Stomach (tissue), 9 donors: ENCODE data around the gene NUTF2. TPM values are rescaled to one million over a fixed set of nuclear protein-coding genes. Genes with fewer than 3 reads are reported as not detected.

Source experiments
- DNase-seq, 2 donors: peaks; one replicate each; pipeline versions ENCODE4 v3.0.0 to v3.0.0-alpha.2; 2013 to 2019
- H3K27ac ChIP-seq, 5 donors: fragments of 200-600 bp in 4 of 5; sonication (generic) in 4 of 5; one replicate each; pipeline ENCODE4 v1.5.1; 2013 to 2019; ENCODE audit warnings: mild to moderate bottlenecking in 1 of 5, moderate library complexity in 1 of 5
- H3K27me3 ChIP-seq, 3 donors: fragments of 200-600 bp; sonication (generic); one replicate each; pipeline ENCODE4 v1.5.1; 2017 to 2019; ENCODE audit warnings: mixed run types in 1 of 3
- H3K36me3 ChIP-seq, 4 donors: fragments of 200-600 bp; sonication (generic); 1 replicate in 3 of 4; 2 replicates in 1 of 4; pipeline ENCODE4 v1.5.1; 2016 to 2019
- H3K4me1 ChIP-seq, 4 donors: fragments of 200-600 bp; sonication (generic); one replicate each; pipeline ENCODE4 v1.5.1; 2016 to 2019
- H3K4me3 ChIP-seq, 4 donors: fragments of 200-600 bp; sonication (generic) in 3 of 4; one replicate each; pipeline ENCODE4 v1.5.1; 2016 to 2019; ENCODE audit warnings: mild to moderate bottlenecking in 1 of 4
- H3K9me3 ChIP-seq, 4 donors: fragments of 200-600 bp; sonication (generic); one replicate each; pipeline ENCODE4 v1.5.1; 2016 to 2019
- EP300 ChIP-seq: sonication (generic); formaldehyde crosslinking; IDR thresholded peaks from one replicate; pipeline ENCODE4 v1.6.1; 2017; ENCODE audit warnings: antibody characterized with exemption
- POLR2A ChIP-seq, 4 donors: fragments of 450-650 bp; IDR thresholded peaks; one replicate each; pipeline ENCODE4 v1.6.1; 2016; ENCODE audit warnings: antibody characterized with exemption in 4 of 4, control low read depth in 2 of 4, mild to moderate bottlenecking in 1 of 4, moderate library complexity in 1 of 4
- POLR2AphosphoS5 ChIP-seq, 3 donors: sonication (generic); formaldehyde crosslinking; IDR thresholded peaks; one replicate each; pipeline ENCODE4 v1.6.1; 2016; ENCODE audit warnings: antibody characterized with exemption in 3 of 3
- WGBS, 5 donors: extraction: QIAGEN DNeasy Blood & Tissue Kit in 3 of 5; methylation state at CpG; one replicate each; pipeline versions ENCODE4 v1.1.5 to v1.1.7; 2013 to 2018; 5-methylcytosine and 5-hydroxymethylcytosine counted together
- intact Hi-C: fragments of 100-400 bp; cut with DNase I; formaldehyde crosslinking; loops from one replicate; pipeline ENCODE4 v1.15.1; 2023; ENCODE audit warnings: low total_unique reads
- polyA plus RNA-seq, 3 donors: library from polyadenylated mRNA; stranded (reverse); fragments of 200-250 nt; gene quantifications; one replicate each; pipeline ENCODE4 v1.2.3, GENCODE V29; 2013
- total RNA-seq, 5 donors: library from RNA; depleted of rRNA; stranded (reverse); fragments of >200 nt; gene quantifications; one replicate each; pipeline versions ENCODE4 v1.1.0 to v1.2.3, GENCODE V29; 2014 to 2016
- TF ChIP-seq, protein P1 (sequence below), 7 experiments: fragments of 450-650 bp in 4 of 7; fragments of 200-600 bp in 3 of 7; sonication (generic) in 3 of 7; IDR thresholded peaks; one replicate each; pipeline ENCODE4 v1.5.1; 2016 to 2019; ENCODE audit warnings: antibody characterized with exemption in 7 of 7, control low read depth in 2 of 7, mild to moderate bottlenecking in 1 of 7
- donor health status: healthy with polysubstance abuse.
- donor health status: Bipolar disorder and iron deficiency.
- donor health status: healthy.

NUTF2 gene
- total and polyA plus RNA-seq, 8 donors, result 9.3 to 125 (median 60.5) TPM

DNA sequence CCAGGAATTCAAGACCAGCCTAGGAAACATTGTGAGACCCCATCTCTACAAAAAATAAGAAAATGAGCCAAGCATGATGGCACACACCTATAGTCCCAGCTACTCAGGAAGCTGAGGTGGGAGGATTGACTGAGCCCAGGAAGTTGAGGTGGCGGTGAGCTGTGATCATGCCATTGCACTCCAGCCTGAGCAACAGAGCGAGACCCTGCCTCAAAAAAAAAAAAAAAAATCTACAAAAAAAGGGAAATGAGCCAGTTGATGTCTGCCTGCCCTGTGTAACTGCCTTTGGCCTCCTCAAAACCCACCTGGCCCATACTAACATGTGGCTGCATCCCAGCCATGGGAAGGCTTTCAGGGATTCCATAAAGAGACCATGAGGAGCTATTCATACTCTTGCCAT is 44.9 kb upstream of the NUTF2 start:
- no peak for DNase-seq
- intact Hi-C loops, result no loop called here
- TF ChIP-seq POLR2AphosphoS5 (IDR thresholded peaks at IDR 0.05) (no peak), EP300 (no peak), POLR2A (IDR thresholded peaks at IDR 0.05) (no peak)
- TF ChIP-seq, protein P1, sequence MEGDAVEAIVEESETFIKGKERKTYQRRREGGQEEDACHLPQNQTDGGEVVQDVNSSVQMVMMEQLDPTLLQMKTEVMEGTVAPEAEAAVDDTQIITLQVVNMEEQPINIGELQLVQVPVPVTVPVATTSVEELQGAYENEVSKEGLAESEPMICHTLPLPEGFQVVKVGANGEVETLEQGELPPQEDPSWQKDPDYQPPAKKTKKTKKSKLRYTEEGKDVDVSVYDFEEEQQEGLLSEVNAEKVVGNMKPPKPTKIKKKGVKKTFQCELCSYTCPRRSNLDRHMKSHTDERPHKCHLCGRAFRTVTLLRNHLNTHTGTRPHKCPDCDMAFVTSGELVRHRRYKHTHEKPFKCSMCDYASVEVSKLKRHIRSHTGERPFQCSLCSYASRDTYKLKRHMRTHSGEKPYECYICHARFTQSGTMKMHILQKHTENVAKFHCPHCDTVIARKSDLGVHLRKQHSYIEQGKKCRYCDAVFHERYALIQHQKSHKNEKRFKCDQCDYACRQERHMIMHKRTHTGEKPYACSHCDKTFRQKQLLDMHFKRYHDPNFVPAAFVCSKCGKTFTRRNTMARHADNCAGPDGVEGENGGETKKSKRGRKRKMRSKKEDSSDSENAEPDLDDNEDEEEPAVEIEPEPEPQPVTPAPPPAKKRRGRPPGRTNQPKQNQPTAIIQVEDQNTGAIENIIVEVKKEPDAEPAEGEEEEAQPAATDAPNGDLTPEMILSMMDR (IDR thresholded peaks at IDR 0.05), result no peak
- no peak overlapping the region for H3K27ac ChIP-seq
- H3K9me3 ChIP-seq, result no peaks in the 10 kb centered on the region
- peaks cover 13 to 53% (median 32%) of the 10 kb centered on the region in 4 donors for H3K4me1 ChIP-seq
- peaks cover 4 to 70% (median 60%) of the 10 kb centered on the region in 4 donors for H3K36me3 ChIP-seq
- WGBS, 5 donors, result 88 to 97% (median 97%) methylated on average over 2 of the region's 2 CpGs
- H3K27me3 ChIP-seq, result no peaks in the 10 kb centered on the region
- H3K4me3 ChIP-seq, result no peak overlapping the region

DNA sequence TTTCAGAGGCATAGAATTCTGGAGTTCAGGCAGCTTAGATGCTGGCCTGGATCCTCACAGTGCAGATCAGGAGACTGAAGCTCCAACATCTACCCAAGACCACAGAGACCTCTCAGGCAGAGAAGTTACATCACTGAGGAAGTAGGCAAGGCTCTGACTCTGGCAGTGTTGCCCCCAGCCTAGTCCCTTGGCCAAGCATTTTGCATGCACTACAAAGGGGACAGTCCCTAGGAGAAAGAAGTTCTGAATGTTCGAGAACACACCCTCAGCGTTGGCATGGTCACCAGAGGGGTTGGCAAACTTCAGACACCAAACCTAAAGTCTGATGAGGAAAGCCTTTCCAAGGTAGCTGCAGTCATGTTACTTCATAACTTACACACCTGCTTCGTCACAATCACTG is 42.8 kb upstream of the NUTF2 start:
- Histone ChIP-seq H3K27ac (no peak overlapping the region), H3K9me3 (no peaks in the 10 kb centered on the region), H3K4me1 (peaks cover 18 to 62% (median 39%) of the 10 kb centered on the region in 4 donors), H3K36me3 (peaks cover 4 to 50% (median 48%) of the 10 kb centered on the region in 4 donors), H3K27me3 (no peaks in the 10 kb centered on the region), H3K4me3 (no peak overlapping the region)
- DNase-seq, result peak in 1 of 2 donors; percentile 15
- intact Hi-C loops, result no loop called here
- WGBS, 5 donors, result 78 to 94% (median 87%) methylated on average over 3 of the region's 3 CpGs
- no peak for TF ChIP-seq POLR2AphosphoS5 (IDR thresholded peaks at IDR 0.05)
- TF ChIP-seq POLR2A (IDR thresholded peaks at IDR 0.05), result no peak
- TF ChIP-seq EP300, result no peak
- TF ChIP-seq, protein P1 (IDR thresholded peaks at IDR 0.05), result no peak

DNA sequence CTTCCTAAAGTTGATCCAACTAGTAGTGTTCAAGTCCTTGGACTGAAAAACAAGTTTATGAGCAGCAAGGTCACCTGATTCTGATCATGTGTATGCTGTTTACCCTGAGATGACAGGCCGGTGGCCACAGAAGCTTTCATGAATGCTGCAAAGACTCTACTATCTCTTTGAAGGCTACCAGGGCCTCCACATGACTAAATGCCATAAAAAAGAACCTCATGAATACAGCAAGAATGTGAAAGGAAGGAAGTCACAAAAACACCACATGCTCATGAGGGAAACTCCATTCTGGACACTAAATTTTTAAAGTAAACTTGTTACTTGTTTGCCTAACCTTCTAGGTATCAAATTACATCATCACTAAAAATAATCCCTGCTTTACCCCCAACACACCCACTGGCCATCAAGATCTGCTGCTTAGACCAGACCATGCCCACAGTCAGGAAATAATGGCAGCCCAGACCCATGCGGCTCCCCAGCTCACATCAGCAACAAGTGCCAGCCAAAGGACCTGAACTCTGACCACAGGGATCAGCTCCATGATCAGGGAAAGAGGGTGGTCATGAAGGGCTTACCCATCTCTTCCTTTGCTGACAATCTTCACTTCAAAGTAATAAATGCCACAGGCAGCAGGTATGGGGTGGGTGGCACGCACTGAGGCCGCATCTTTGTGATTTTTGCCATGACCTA is 41.7 kb upstream of the NUTF2 start:
- H3K36me3 ChIP-seq, result peaks cover 4 to 39% (median 37%) of the 10 kb centered on the region in 4 donors
- peaks cover 18 to 62% (median 39%) of the 10 kb centered on the region in 4 donors for H3K4me1 ChIP-seq
- TF ChIP-seq POLR2AphosphoS5 (IDR thresholded peaks at IDR 0.05) (no peak), EP300 (no peak), POLR2A (IDR thresholded peaks at IDR 0.05) (no peak)
- TF ChIP-seq, protein P1 (IDR thresholded peaks at IDR 0.05), result no peak
- H3K27me3 ChIP-seq, result no peaks in the 10 kb centered on the region
- peak overlapping the region in 2 of 5 donors; percentile 86 to 94 for H3K27ac ChIP-seq
- H3K4me3 ChIP-seq, result peak overlapping the region; percentile 95 to 99 (median 97)
- 68 to 81% (median 73%) methylated on average over 4 of the region's 4 CpGs for whole genome bisulfite sequencing, 5 donors
- intact Hi-C loops, result no loop called here
- DNase-seq, result no peak
- H3K9me3 ChIP-seq, result no peaks in the 10 kb centered on the region

DNA sequence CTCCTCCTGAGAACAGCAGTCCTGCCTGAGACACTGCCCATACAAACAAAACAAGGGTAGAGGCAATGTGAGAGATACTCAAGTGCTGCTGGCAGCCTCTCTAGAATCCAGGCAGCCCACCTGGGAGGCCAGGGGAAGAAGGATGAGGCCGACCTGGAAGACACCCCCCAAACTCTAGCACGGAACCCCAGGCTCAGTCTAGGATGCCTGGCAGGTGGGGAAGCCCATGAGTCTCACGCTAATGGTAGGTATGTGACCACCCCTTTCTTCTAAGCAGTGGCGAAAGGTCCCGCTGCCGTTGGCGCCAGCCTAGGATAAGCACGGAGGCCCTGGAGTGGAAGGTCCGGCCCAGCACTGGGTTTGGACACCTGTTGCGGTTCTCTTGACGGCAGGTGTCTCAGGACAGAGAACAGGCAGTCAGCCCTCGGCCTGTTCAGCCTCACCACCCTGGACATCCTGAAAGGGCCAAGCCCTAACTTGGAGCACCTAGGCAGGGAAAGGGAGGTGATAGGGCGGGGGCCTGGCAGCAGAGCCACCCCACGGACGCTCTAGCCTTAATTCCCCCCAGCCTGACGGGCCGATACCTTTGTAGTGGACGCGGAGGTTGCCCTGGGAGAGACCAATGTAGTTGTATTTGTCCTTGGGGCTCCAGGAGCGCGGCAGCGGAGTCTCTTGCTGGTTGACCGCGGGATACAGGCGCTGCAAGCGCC is 40.9 kb upstream of the NUTF2 start:
- Histone ChIP-seq H3K27ac (peak overlapping the region; percentile 78 to 94 (median 87)), H3K9me3 (no peaks in the 10 kb centered on the region), H3K36me3 (peaks cover 4 to 31% (median 30%) of the 10 kb centered on the region in 4 donors), H3K27me3 (no peaks in the 10 kb centered on the region), H3K4me3 (peak overlapping the region; percentile 95 to 99 (median 97)), H3K4me1 (peaks cover 18 to 53% (median 35%) of the 10 kb centered on the region in 4 donors)
- intact Hi-C loops, result no loop called here
- no peak for TF ChIP-seq POLR2AphosphoS5 (IDR thresholded peaks at IDR 0.05)
- no peak for TF ChIP-seq POLR2A (IDR thresholded peaks at IDR 0.05)
- TF ChIP-seq, protein P1 (IDR thresholded peaks at IDR 0.05), result no peak
- TF ChIP-seq EP300, result no peak
- 0 to 3% (median 1%) methylated on average over 15 to 26 of the region's 26 CpGs for WGBS, 5 donors
- peak in 1 of 2 donors; percentile 20 for DNase-seq
